HG03108 (cell line): ENCODE data around the gene SELENOP.

Experiments
- ATAC-seq: cut with Tn5 transposase; IDR thresholded peaks from one replicate; pipeline ENCODE4 v1.9.1; 2021; ENCODE audit warnings: moderate library complexity; ENCODE audit not compliant: unreplicated experiment

Gene SELENOP

DNA sequence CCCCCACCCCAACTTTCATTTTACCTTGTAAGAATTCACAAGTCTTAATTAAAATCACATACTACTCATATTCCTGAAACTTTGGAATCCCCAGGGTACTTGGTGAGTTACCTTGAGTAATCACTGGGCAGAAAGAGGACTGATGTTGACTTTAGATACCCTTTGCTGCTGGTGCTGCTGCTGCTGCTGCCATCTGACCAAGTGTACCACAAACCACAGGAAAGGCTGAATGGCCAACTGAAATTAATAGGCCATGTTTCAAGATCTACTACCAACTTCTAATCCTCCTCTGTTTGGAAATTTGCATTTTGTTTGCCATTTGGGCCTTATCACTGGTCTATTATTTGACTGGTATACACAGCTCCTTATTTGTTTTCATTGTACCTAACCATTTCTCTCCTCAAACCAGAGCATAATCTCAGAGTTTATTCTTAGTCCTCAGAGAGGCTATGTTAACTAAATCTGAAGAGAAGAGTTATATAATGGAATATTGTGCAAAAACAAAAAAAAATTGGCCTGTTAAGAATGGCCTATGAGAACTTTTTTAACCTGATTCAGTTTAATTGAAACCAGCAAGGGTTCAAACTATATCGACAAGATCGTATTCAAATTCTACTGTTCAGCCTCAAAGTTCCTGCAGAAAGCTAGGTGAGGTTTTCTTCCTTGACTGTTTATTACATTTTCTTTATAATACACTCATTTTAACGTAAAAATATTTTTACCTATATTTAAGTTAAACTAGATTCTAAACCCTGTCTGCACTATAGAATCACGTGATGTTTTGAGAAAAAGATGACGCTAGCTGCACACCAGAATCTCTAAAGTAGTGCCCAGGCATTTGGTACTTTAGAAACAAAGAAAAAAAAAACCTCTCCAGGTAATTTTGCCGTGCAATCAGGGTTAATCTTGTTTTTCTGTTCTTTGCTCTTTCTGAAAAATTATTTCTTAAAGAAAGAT is 13.1 kb downstream of the SELENOP start:
- no peak for ATAC-seq

DNA sequence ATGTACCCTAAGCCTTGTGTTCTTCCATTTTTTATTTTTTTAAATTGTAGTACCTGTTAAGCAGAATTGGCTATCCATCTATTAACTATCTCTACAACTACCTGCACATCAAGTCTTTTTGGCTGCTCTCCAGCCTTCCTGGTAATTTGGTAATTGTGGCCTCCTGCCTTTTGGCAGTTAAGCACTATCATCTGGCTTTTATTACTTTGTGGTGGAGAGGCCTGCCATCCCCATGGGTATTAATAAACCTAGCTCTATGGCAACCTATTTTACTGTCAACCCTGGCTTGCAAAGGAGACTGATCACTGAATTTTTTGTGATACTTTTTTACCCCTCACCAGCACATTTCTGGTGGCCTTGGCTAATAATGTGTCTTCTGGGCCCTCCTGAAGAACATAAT is 20.5 kb downstream of the SELENOP start:
- no peak for ATAC-seq

GRCh38 chr5:42787845-42788244 is 23.8 kb downstream of the SELENOP start:
- ATAC-seq: no peak

GRCh38 chr5:42787073-42787472 is 24.6 kb downstream of the SELENOP start:
- ATAC-seq: no peak

- ATAC-seq: no peak
Observed at GRCh38 chr5:42785756-42786155, 25.9 kb downstream of the SELENOP start.

GRCh38 chr5:42784132-42784531 is 27.6 kb downstream of the SELENOP start:
- no peak for ATAC-seq

- ATAC-seq: no peak
Observed at GRCh38 chr5:42781584-42781983, 30.1 kb downstream of the SELENOP start.

- ATAC-seq: no peak
Observed at GRCh38 chr5:42779083-42779482, 32.6 kb downstream of the SELENOP start.

- no peak for ATAC-seq
Observed at GRCh38 chr5:42772265-42772993, 39.3 kb downstream of the SELENOP start.

GRCh38 chr5:42770003-42770402 is 41.7 kb downstream of the SELENOP start:
- ATAC-seq: no peak

GRCh38 chr5:42768106-42768504 is 43.6 kb downstream of the SELENOP start:
- ATAC-seq: no peak

GRCh38 chr5:42767491-42768105 is 44.1 kb downstream of the SELENOP start:
- no peak for ATAC-seq

GRCh38 chr5:42761791-42762190 is 49.9 kb downstream of the SELENOP start:
- ATAC-seq: no peak

DNA sequence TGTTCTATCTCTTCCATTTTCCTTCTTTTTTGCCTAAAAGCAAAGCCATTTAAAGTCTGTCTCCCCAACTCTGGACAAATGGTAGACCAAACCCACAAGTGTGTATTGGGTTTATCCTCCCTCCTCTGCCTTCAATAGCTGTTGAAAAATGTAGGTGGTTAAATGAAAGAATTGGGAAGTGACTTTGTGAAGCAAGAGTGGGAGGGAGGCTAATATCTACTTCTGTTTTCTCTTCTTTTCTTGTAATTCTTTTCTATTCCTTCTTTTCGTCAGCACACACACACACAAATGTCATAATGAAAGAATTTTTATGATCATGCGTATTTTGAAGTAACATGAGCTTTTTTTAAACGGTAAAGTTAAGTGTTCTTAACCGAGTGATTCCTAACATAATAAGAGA is 51.3 kb downstream of the SELENOP start:
- ATAC-seq: no peak

GRCh38 chr5:42759456-42759855 is 52.2 kb downstream of the SELENOP start:
- no peak for ATAC-seq

- no peak for ATAC-seq
Observed at GRCh38 chr5:42756606-42757601, 54.8 kb downstream of the SELENOP start, which contains the start of gene CCDC152. Gene CCDC152 (plus strand): TSS chr5:42756818. CDS start chr5:42759122, 2,304 bp downstream.

- no peak for ATAC-seq
Observed at GRCh38 chr5:42753099-42753498, 58.6 kb downstream of the SELENOP start.

DNA sequence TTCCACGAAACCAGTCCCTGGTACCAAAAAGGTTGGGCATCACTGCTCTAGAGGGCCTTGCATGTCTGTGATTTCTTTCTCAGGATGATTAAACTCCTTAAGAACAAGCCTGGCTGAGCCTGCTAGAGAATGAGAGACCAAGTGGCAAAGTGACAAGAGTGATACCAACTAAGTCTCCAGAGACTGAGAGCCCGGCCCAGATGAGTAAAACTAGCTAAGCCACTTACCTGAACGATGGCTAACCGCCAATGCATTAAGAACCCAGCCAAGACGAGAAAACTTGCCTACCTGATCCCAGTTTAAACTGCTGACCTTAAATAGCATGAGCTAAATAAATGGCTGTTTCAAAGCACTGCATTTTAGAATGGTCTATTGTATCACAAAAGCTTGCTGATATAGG is 60.6 kb downstream of the SELENOP start:
- ATAC-seq: no peak

- no peak for ATAC-seq
Observed at GRCh38 chr5:42750507-42750906, 61.2 kb downstream of the SELENOP start.
